GM12891 (cell line): ENCODE data around the gene CHRNA4.

Source experiments
- POLR2A ChIP-seq: IDR thresholded peaks from 2 replicates; pipeline ENCODE4 v1.6.1; 2011; ENCODE audit warnings: low read depth, low read length, control low read depth
- SPI1 ChIP-seq: IDR thresholded peaks from 2 replicates; pipeline ENCODE4 v1.6.1; 2011; ENCODE audit warnings: low read depth, low read length, control low read depth

DNA sequence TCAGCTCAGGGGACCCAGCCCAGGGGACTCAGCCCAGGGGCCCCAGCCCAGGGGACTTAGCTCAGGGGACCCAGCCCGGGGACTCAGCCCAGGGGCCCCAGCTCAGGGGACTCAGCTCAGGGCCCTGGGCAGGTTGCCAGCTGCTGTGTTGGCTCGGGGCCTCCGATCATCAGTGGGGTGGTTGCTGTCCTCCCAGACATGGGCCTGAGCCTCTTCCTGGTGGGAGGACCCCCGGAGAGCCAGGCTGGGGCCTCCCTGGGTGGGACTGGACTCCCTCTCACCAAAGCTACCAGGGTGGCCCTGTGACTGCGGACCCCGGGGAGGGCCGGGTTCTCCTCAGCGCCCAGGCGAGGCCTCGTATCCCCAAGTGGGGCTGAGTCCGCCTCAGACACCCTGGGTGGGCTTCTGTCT, 63.8 kb downstream of the CHRNA4 start:
- TF ChIP-seq SPI1 (no peak), POLR2A (no peak)
